Measurements from ENCODE around the gene ADNP2. TPM values are rescaled to one million over a fixed set of nuclear protein-coding genes. Genes with fewer than 3 reads are reported as not detected.

The ADNP2 gene
- total RNA-seq, result 10 to 100 TPM; 10.4 to 16.6 (median 12.9) TPM

- no peaks in the 10 kb centered on the region for H3K9me3 ChIP-seq
Measured at GRCh38 chr18:80108739-80109675, at the start of gene ADNP2. ADNP2 (plus strand) TSS chr18:80109262; CDS start chr18:80117543, 8,281 bp downstream.

DNA sequence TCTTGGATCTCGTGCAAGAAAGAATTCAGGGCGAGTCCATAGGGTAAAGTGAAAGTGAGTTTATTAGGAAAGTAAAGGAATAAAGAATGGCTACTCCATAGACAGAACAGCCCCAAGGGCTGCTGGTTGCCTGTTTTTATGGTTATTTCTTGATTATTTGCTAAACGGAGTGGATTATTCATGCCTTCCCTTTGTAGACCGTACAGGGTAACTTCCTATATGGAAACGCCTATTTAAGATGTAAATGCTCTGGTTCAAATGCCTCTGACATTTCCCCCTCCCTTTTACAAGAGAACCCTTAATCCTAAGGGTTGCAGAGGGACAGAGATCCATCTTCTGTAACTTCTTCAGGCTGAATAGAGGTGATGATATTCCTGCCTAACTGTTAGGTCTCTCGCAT lies 49.1 kb upstream of the ADNP2 start:
- no peak for TF ChIP-seq POLR2A (IDR thresholded peaks at IDR 0.05)
- TF ChIP-seq CTCF (IDR thresholded peaks at IDR 0.05), result no peak
- DNase-seq, result no peak
- Histone ChIP-seq H3K36me3 (no peaks in the 10 kb centered on the region), H3K27ac (no peak overlapping the region), H3K9me3 (peaks cover 0 to 33% (median 24%) of the 10 kb centered on the region in 3 donors), H3K4me1 (no peaks in the 10 kb centered on the region), H3K27me3 (no peaks in the 10 kb centered on the region), H3K4me3 (no peak overlapping the region)
- intact Hi-C loops (cut with DNase I), result no loop called here
- WGBS, 2 donors, result 78 to 79% methylated on average over 6 of the region's 6 CpGs

More at GRCh38 chr18:80108739-80109675, at the start of gene ADNP2:
- 7 to 53% methylated on average over 2 of the region's 76 CpGs for WGBS, 2 donors
- Histone ChIP-seq H3K4me3 (peak within 1 kb of the TSS; percentile 63 to 90 (median 77)), H3K27me3 (no peaks in the 10 kb centered on the region), H3K4me1 (peaks cover 9 to 39% (median 12%) of the 10 kb centered on the region in 3 donors), H3K36me3 (no peaks in the 10 kb centered on the region), H3K27ac (peak within 1 kb of the TSS; percentile 88 to 98 (median 92))
- no peak for TF ChIP-seq CTCF (IDR thresholded peaks at IDR 0.05)
- peak in 3 of 4 donors; percentile 34 to 66 (median 56) for TF ChIP-seq POLR2A (IDR thresholded peaks at IDR 0.05)
- intact Hi-C loops (cut with DNase I), result no loop called here
- DNase-seq, result peak; percentile 54

GRCh38 chr18:80065705-80066104 lies 43.4 kb upstream of the ADNP2 start:
- 91 to 98% methylated on average over 4 of the region's 9 CpGs for WGBS, 2 donors
- Histone ChIP-seq H3K27me3 (no peaks in the 10 kb centered on the region), H3K9me3 (peaks cover 0 to 12% (median 5%) of the 10 kb centered on the region in 3 donors), H3K4me3 (no peak overlapping the region), H3K27ac (no peak overlapping the region), H3K4me1 (peaks cover 0 to 16% (median 0%) of the 10 kb centered on the region in 3 donors), H3K36me3 (no peaks in the 10 kb centered on the region)
- TF ChIP-seq POLR2A (IDR thresholded peaks at IDR 0.05), result no peak
- no peak for TF ChIP-seq CTCF (IDR thresholded peaks at IDR 0.05)
- DNase-seq, result no peak
- intact Hi-C loops (cut with DNase I), result no loop called here

DNA sequence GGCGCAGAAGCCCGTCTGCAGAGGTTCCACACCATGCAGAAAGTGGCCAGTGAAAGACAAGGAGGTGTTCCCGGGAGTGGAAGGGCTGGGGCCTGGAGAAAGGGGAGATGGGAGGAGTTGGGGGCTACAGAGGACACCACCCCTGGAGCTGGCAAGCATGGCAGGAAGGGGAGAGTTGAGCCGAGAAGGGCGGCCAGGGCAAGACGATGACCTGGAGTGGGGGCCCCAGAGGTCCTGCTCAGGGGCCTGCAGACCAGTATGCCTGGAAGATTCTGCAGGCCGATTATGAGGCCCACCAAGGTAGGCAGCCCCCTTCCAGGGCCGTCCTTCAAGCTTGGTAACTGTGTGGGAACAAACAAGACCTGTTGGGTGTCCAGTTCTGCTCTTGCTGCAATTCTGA lies 41.7 kb upstream of the ADNP2 start:
- intact Hi-C loops (cut with DNase I), result no loop called here
- H3K4me3 ChIP-seq, result no peak overlapping the region
- no peak overlapping the region for H3K27ac ChIP-seq
- H3K36me3 ChIP-seq, result no peaks in the 10 kb centered on the region
- TF ChIP-seq POLR2A (IDR thresholded peaks at IDR 0.05) (no peak), CTCF (IDR thresholded peaks at IDR 0.05) (no peak)
- DNase-seq, result no peak
- H3K27me3 ChIP-seq, result no peaks in the 10 kb centered on the region
- WGBS, 2 donors, result 59 to 77% methylated on average over 6 to 8 of the region's 8 CpGs
- peaks cover 0 to 4% (median 0%) of the 10 kb centered on the region in 3 donors for H3K9me3 ChIP-seq
- peaks cover 0 to 16% (median 0%) of the 10 kb centered on the region in 3 donors for H3K4me1 ChIP-seq

DNA sequence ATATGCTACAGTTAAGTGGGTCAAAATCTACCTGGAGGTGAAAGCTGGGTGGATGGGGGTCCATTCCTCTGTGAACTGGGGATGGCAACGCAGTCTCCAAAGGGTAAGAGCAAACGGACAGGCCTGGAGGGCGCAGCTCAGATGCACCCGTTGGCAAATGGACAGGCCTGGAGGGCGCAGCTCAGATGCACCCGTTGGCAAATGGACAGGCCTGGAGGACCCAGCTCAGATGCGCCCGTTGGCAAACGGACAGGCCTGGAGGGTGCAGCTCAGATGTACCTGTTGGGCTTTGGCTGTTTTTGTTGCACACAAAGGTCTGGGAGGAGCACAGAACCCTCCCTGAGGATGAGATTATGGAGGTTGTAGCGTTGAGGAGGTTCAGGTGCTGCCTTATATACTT lies 41.2 kb upstream of the ADNP2 start:
- 61 to 78% methylated on average over 9 to 10 of the region's 10 CpGs for WGBS, 2 donors
- no peak for DNase-seq

More for the DNA sequence above, 41.2 kb upstream of the ADNP2 start:
- Histone ChIP-seq H3K4me3 (no peak overlapping the region), H3K4me1 (peaks cover 0 to 16% (median 0%) of the 10 kb centered on the region in 3 donors), H3K27me3 (no peaks in the 10 kb centered on the region), H3K9me3 (no peaks in the 10 kb centered on the region), H3K36me3 (no peaks in the 10 kb centered on the region), H3K27ac (no peak overlapping the region)
- TF ChIP-seq CTCF (IDR thresholded peaks at IDR 0.05) (no peak), POLR2A (IDR thresholded peaks at IDR 0.05) (no peak)
- intact Hi-C loops (cut with DNase I), result no loop called here
